K562 (cell line): ENCODE measurements around the gene NEUROD2. TPM values are rescaled to one million over a fixed set of nuclear protein-coding genes. Genes with fewer than 3 reads are reported as not detected.

Source experiments
- ATAC-seq: fragments of 200-7000 bp; cut with Tn5 transposase; 3 replicates; pipeline ENCODE4 v1.9.1; 2020; ENCODE audit warnings: moderate library complexity
- BruUV-seq: library from RNA; stranded (reverse); fragments of 400-500 nt; replicated peaks from 2 replicates; lab custom pipeline; 2021; lab: Mats Ljungman, UMichigan
- CTCF ChIA-PET: fragments of 300-600 bp; formaldehyde crosslinking; extraction: SDS; loops from one replicate; lab custom pipeline; 2021; ENCODE audit warnings: low intra/inter-chr PET ratio; lab: Yijun Ruan, JAX
- POLR2A ChIA-PET: fragments of 300-600, 350-650 bp; sonication (Branson Sonifier 250); formaldehyde crosslinking; extraction: SDS; loops from one replicate; lab custom pipeline; 2021; ENCODE audit warnings: antibody characterized with exemption, inconsistent platforms; lab: Yijun Ruan, JAX
- DNase-seq, 4 experiments: peaks; one replicate each; pipeline versions ENCODE4 v3.0.0 to v3.0.0-alpha.2; 2011 to 2018; ENCODE audit warnings: low spot score in 3 of 4, mixed read lengths in 3 of 4; ENCODE audit errors: extremely low read depth in 1 of 4
- FAIRE-seq: peaks from 2 replicates; lab custom pipeline; 2011; peaks lifted over from hg19 to GRCh38; lab: Jason Lieb, UNC
- H2AFZ ChIP-seq: 2 replicates; pipeline ENCODE4 v1.6.0; 2011; ENCODE audit warnings: low read depth, low read length, control low read depth, inconsistent platforms
- H3K27ac ChIP-seq: fragments of 200-600 bp; 3 replicates; pipeline ENCODE4 v1.8.0; 2011; ENCODE audit warnings: low read depth, mild to moderate bottlenecking, control low read depth, inconsistent platforms, low read length, moderate library complexity, mixed read lengths; ENCODE audit errors: extremely low read depth
- H3K27me3 ChIP-seq, 2 experiments: fragments of 300-600 bp in 1 of 2; 2 replicates in 1 of 2; 3 replicates in 1 of 2; pipeline versions ENCODE4 v1.6.0 to v1.8.0; 2011; ENCODE audit warnings: inconsistent platforms in 2 of 2, low read length in 2 of 2, mild to moderate bottlenecking in 1 of 2, mixed read lengths in 1 of 2, moderate library complexity in 1 of 2; ENCODE audit not compliant: control insufficient read depth in 2 of 2, insufficient read depth in 2 of 2
- H3K36me3 ChIP-seq: fragments of 300-600 bp; 3 replicates; pipeline ENCODE4 v1.8.0; 2011; ENCODE audit warnings: mild to moderate bottlenecking, low read length, inconsistent platforms; ENCODE audit not compliant: control insufficient read depth, insufficient read depth
- H3K4me1 ChIP-seq, 2 experiments: fragments of 200-600 bp in 1 of 2; replicated peaks in 1 of 2; 2 replicates in 1 of 2; 3 replicates in 1 of 2; pipeline versions ENCODE4 v1.5.1 to v1.8.0; 2011; ENCODE audit warnings: inconsistent platforms in 2 of 2, low read length in 2 of 2, mild to moderate bottlenecking in 1 of 2, mixed read lengths in 1 of 2, moderate library complexity in 1 of 2; ENCODE audit not compliant: control insufficient read depth in 2 of 2, insufficient read depth in 2 of 2
- H3K4me2 ChIP-seq: 2 replicates; pipeline ENCODE4 v1.6.1; 2011; ENCODE audit warnings: low read length, control low read depth, inconsistent platforms, mixed read lengths; ENCODE audit not compliant: insufficient read depth
- H3K4me3 ChIP-seq: fragments of 200-600 bp; sonication (generic), shearing (Covaris generic); 2 replicates; pipeline ENCODE4 v1.5.1; 2016; ENCODE audit warnings: control low read depth, inconsistent platforms
- H3K79me2 ChIP-seq: fragments of 200-600 bp; 3 replicates; pipeline ENCODE4 v1.8.0; 2011; ENCODE audit warnings: low read length, inconsistent platforms; ENCODE audit not compliant: control insufficient read depth, insufficient read depth
- H3K9ac ChIP-seq, 2 experiments: 2 replicates each; pipeline versions ENCODE4 v1.6.0 to v1.6.1; 2011; ENCODE audit warnings: low read depth in 2 of 2, low read length in 2 of 2, control low read depth in 1 of 2, inconsistent platforms in 1 of 2, mild to moderate bottlenecking in 1 of 2, mixed read lengths in 1 of 2; ENCODE audit not compliant: insufficient read depth in 1 of 2
- H3K9me1 ChIP-seq: one replicate; pipeline ENCODE4 v1.6.0; 2011; ENCODE audit warnings: inconsistent platforms, mild to moderate bottlenecking, low read length, moderate library complexity; ENCODE audit not compliant: control insufficient read depth, insufficient read depth
- H3K9me3 ChIP-seq: replicated peaks from 2 replicates; pipeline ENCODE4 v1.5.1; 2011; ENCODE audit warnings: low read depth, low read length, inconsistent platforms; ENCODE audit not compliant: control insufficient read depth, insufficient read depth
- H4K20me1 ChIP-seq: replicated peaks from 2 replicates; pipeline ENCODE4 v1.6.1; 2011; ENCODE audit warnings: low read length, inconsistent platforms, mixed read lengths; ENCODE audit not compliant: control insufficient read depth, insufficient read depth
- CEBPG ChIP-seq, 3 experiments: fragments of 200-800 bp in 1 of 3; sonication (Bioruptor generic) in 1 of 3; sonication (generic) in 1 of 3; formaldehyde crosslinking in 1 of 3; IDR thresholded peaks in 2 of 3; conservative IDR thresholded peaks in 1 of 3; 2 replicates each; pipeline versions ENCODE4 v1.6.1 to v1.8.0; 2016 to 2022; ENCODE audit warnings: missing compliant biosample characterization in 2 of 3, missing genetic modification characterization in 2 of 3, mild to moderate bottlenecking in 1 of 3, missing genetic modification reagents in 1 of 3
- DPF2 ChIP-seq: fragments of 450-650 bp; IDR thresholded peaks from 2 replicates; pipeline ENCODE4 v1.6.1; 2016
- ESRRA ChIP-seq: fragments of 450-650 bp; IDR thresholded peaks from 2 replicates; pipeline ENCODE4 v1.6.1; 2014; ENCODE audit warnings: low read depth, mild to moderate bottlenecking, moderate library complexity, borderline replicate concordance
- RFX1 ChIP-seq: fragments of 450-650 bp; IDR thresholded peaks from 2 replicates; pipeline ENCODE4 v1.6.1; 2016; ENCODE audit warnings: mild to moderate bottlenecking, moderate library complexity
- SP2 ChIP-seq: IDR thresholded peaks from 2 replicates; pipeline ENCODE4 v1.6.1; 2011; ENCODE audit warnings: mild to moderate bottlenecking, low read depth, low read length, moderate library complexity; ENCODE audit not compliant: poor library complexity, severe bottlenecking; ENCODE audit errors: extremely low read depth
- WGBS: fragments of 100-300 bp; shearing (Covaris generic); methylation state at CpG from one replicate; pipeline ENCODE4 v1.1.6; 2016; ENCODE audit warnings: low coverage, mixed read lengths; ENCODE audit not compliant: insufficient coverage; ENCODE audit errors: missing lambda C conversion rate; 5-methylcytosine and 5-hydroxymethylcytosine counted together
- in situ Hi-C: fragments of 300-500 bp; cut with MboI; formaldehyde crosslinking; loops from 4 replicates; pipeline ENCODE4 v1.15.0; 2018; ENCODE audit warnings: inconsistent platforms, mixed read lengths
- intact Hi-C: fragments of 100-400 bp; cut with micrococcal nuclease; formaldehyde crosslinking; loops from 2 replicates; pipeline ENCODE4 v1.14.2; 2022
- polyA plus RNA-seq, 8 experiments: library from polyadenylated mRNA; depleted of rRNA in 4 of 8; stranded (reverse) in 5 of 8; unstranded in 3 of 8; fragments of >200 nt; fragmentation: Nextera tagmentation in 2 of 8; fragmentation: Illumina TruSeq in 1 of 8; extraction: Ambion mirVana in 2 of 8; extraction: Trizol in 1 of 8; gene quantifications; 2 replicates each; pipeline versions ENCODE4 v1.2.1 to v1.2.3, GENCODE V29; 2011 to 2014; ENCODE audit warnings: inconsistent platforms in 1 of 8, missing spikeins in 1 of 8
- total RNA-seq, 7 experiments: library from RNA; depleted of rRNA in 6 of 7; stranded (reverse); fragments of >200 nt in 6 of 7; fragmentation: Illumina TruSeq in 2 of 7; extraction: Trizol in 2 of 7; gene quantifications; 2 replicates each; pipeline versions ENCODE4 v1.2.1 to v1.2.3, GENCODE V29; 2011 to 2021; ENCODE audit warnings: low replicate concordance in 1 of 7
- TF ChIP-seq, protein P1 (sequence below): sonication (generic); formaldehyde crosslinking; IDR thresholded peaks from 2 replicates; pipeline ENCODE4 v1.8.0; 2022; ENCODE audit warnings: mild to moderate bottlenecking, low read depth, missing genetic modification reagents

Gene NEUROD2
- total and polyA plus RNA-seq, 9 of the 15 experiments (the other 6 are each of a cell fraction or from before 2014, with no cell fraction given) = not detected

- Histone ChIP-seq H3K27me3 (no peaks in the 10 kb centered on the region), H4K20me1 (no peaks in the 10 kb centered on the region), H3K79me2 (no peaks in the 10 kb centered on the region), H3K27ac (no peak overlapping the region), H3K4me2 (no peak overlapping the region), H3K36me3 (peaks cover 20% of the 10 kb centered on the region; the same call in 2 of the 3 replicates), H3K9me1 (peaks cover 3% of the 10 kb centered on the region), H3K9me3 (no peaks in the 10 kb centered on the region), H3K9ac (no peak overlapping the region), H3K4me3 (no peak overlapping the region), H3K4me1 (no peaks in the 10 kb centered on the region), H2AFZ (no peak overlapping the region)
- no peak for TF ChIP-seq SP2
- TF ChIP-seq DPF2 = no peak
- TF ChIP-seq, protein P1, sequence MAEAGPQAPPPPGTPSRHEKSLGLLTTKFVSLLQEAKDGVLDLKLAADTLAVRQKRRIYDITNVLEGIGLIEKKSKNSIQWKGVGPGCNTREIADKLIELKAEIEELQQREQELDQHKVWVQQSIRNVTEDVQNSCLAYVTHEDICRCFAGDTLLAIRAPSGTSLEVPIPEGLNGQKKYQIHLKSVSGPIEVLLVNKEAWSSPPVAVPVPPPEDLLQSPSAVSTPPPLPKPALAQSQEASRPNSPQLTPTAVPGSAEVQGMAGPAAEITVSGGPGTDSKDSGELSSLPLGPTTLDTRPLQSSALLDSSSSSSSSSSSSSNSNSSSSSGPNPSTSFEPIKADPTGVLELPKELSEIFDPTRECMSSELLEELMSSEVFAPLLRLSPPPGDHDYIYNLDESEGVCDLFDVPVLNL (CRISPR knock-in tag) = no peak
- TF ChIP-seq RFX1 = peak; percentile 85
- no peak for TF ChIP-seq CEBPG (CRISPR knock-in tag; IDR thresholded peaks at IDR 0.05)
- TF ChIP-seq CEBPG (tag; conservative IDR thresholded peaks at IDR 0.05 in 1 of 2, IDR thresholded peaks at IDR 0.05 in 1 of 2) = no peak
- no peak for TF ChIP-seq ESRRA
- in situ Hi-C loops (no loop called here), intact Hi-C loops (no loop called here)
- no TSS peak for BruUV-seq
- no peak for FAIRE-seq
- DNase-seq = peak in 2 of 4 experiments; percentile 45 to 52
- 75% methylated on average over 4 of the region's 4 CpGs for WGBS
- no peak for ATAC-seq
- POLR2A ChIA-PET = interaction anchor here (0.6 kb wide), 1 partner anchor 9 kb away, joined by 3 read pairs; no protein-coding TSS in a partner anchor
- CTCF ChIA-PET = no interaction called here
These were observed 43.4 kb downstream of the NEUROD2 start for GRCh38 chr17:39564211-39564848.
